ENCODE data around the gene OXTR.

Gene OXTR

DNA sequence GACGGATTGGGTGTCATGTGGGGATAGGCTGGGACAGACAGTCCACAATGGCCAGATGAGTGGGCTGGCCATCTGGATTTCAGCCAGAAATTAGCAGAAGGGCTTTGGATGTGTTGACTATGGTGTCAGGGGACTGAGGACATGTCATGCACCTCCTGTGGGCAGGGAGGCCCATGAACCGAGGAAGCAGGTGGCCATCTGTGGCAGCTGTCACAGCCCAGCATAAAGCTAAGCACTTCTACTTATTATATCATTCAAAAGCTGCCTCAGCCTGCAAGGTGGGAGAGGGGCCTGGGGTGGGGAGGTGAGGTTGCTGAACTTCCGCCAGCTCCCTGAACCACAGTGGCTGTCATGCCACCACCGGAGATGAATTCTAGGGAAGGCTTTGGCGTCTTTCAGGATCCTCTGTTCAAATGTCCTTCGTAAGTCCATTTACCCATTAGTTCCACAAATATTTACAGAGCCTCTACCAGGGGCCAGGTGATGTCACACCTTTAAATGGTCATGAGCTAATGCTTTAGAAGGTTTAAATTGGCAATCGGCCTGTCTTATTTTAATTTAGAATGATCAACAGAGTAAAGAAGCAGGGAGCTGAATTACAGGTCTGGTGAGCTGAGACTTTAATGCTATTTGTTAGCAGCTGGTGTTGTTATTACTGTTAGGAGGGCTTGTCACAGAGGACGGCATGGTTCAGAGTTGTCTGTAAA is 59.5 kb downstream of the OXTR start:
- no peak for DNase-seq

- no peak for DNase-seq
These were observed 60.1 kb downstream of the OXTR start for GRCh38 chr3:8709287-8709686.

GRCh38 chr3:8705575-8705974 is 63.8 kb downstream of the OXTR start:
- no peak for DNase-seq

DNA sequence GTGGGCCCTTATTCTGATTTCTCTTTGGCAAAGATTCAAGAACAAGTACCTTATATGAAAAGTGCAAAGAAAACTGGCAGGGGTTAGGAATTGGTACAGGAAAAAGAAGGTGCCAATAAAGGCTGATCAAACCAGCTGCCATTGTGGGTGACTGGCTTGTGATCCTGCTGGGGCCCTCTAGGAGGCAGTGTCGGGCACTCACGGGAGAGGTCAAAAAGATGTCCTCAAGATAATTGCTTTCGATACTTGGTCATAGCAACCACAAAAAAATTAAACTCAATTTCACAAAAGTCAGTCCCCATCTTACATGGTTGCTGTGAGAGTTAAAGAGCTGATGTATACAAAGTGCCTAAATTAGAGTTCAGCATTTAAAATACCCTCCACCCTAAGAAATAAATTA is 66.9 kb downstream of the OXTR start:
- no peak for DNase-seq
